HG03520 (cell line): Measurements from ENCODE around the gene STAP2.

ENCODE experiments used
- ATAC-seq: cut with Tn5 transposase; IDR thresholded peaks from one replicate; pipeline ENCODE4 v1.9.1; 2021; ENCODE audit warnings: mild to moderate bottlenecking, moderate library complexity; ENCODE audit not compliant: unreplicated experiment

STAP2 gene, protein sequence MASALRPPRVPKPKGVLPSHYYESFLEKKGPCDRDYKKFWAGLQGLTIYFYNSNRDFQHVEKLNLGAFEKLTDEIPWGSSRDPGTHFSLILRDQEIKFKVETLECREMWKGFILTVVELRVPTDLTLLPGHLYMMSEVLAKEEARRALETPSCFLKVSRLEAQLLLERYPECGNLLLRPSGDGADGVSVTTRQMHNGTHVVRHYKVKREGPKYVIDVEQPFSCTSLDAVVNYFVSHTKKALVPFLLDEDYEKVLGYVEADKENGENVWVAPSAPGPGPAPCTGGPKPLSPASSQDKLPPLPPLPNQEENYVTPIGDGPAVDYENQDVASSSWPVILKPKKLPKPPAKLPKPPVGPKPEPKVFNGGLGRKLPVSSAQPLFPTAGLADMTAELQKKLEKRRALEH

DNA sequence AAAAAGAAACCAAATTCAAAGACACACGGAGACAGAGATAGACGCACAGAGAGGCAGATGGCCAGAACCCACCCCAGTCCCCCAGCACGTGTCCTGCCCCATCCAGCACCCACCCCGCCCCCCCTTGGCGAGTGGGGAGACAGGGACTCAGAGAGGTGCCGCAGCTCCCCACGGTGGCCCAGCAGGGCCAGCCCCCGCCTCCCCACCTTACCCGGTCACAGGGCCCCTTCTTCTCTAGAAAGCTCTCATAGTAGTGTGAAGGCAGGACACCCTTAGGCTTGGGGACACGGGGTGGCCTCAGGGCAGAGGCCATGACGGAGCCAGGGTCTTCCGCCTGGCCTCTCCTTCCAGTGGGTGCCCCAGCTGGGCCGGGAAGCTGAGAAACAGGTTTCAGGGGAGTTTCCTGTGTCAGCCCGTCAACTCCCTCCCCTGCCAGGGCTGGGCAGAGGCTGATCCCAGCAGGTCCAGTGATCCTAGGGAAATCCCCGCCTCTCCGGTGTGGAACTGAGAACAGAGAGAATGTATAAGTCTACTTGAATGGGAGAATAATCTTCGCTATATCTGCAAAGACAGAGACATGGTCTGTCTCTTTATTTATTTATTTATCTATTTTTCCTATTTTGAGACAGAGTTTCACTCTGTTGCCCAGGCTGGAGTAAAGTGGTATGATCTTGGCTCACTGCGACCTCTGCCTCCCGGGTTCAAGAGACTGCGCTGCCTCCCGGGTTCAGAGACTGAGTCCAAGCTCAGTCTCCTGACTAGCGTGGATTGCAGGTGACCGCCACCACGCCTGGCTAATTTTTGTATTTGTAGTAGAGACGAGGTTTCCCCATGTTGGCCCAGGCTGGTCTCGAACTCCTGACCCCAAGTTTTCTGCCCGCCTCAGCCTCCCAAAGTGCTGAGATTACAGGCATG, at the start of gene STAP2:
TSS of gene STAP2 (minus strand) at position 387 of the 915 bp plus-strand sequence. CDS start at position 313, 74 bp downstream.
- no peak for ATAC-seq

DNA sequence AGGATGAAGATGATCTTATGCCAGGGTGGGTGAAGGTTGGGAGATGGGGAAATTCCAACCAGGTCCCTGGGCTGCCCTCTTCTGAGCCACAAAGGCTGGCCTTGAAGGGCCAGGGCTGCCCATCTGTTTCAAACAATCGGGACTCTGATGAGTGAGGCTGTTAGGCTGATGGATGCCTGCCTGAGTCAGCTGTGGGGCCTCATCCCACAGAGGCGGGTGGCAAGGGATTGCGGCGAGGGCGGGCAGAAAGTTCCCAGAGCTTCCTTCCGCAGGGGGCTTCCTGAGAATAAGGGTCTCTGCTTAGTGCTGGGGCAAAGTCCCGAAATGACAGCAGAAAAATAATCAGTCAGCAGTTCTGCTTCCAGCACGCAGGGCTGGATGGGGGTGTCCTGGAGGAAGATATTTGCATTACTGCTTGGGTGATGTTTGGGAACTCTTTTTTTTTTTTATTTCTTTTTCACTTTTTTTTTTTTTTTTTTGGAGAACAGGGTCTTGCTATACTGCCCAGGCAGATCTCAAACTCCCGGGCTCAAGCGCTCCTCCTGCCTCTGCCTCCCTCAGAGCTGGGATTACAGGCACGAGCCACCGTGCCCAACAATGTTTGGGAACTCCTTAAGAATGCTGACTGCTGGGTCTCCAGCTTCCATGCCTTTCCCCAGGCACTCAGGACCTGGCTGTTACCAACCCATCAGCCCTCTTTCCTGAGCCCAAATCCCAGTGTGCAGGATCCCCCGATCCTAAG, 47.6 kb upstream of the STAP2 start:
- no peak for ATAC-seq

DNA sequence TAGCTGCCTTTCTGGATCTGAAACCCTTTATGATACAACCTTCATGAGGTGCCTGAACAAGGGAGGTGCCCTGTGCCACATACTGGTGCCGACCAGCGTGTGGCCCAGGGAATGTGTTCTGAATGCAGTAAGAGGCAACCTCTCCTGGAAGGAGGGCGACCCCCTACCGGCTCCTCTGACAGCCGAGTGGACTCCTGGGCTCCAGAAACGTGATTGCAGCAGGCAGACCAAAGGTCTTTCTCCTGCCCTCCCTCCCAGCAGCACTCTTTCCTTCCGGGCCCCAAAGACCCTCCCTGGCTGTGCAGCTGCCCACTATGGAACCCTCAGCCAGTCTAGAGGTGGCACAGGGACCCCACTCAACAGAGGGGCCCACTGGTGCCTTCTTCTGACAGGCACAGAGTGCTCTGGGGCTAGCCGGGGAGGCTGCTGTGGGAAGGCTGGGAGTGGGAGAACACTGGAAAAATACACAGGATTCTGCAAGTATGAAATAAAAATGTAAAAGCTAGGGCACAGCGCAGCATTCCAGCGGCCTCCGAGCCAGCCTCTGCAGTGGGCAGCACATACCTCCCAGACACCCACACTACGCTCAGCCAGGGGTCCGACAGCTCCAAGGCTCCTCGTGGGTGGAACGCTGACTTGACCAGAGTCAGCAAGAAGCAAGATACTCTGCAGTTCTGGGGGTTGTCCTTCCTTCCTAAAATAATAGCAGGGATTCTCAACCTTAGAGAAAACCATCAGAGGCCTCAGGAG, 46.8 kb upstream of the STAP2 start:
- no peak for ATAC-seq

DNA sequence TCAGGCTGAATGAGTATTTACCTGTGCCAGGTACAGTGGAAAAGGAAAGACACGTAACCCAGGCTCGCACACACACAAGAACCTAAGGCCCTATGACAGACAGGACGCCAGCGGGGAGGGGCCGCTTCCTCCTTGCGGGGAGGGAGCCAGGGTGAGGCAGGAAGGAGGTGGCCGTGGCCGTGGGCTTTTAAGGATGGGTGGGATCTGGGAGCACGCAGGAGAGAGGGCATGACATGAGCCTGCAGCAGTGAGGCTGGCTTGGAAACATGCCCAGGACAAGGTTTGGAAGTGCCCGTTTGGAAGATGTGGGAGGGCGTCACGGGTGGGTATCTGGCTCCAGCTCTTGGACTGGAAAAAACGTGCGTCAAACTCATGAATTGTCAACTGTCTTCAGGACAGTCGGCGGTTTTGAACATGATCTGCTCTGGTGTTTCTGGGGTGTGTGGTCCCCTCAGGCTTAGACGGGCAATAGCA, 41.7 kb upstream of the STAP2 start:
- ATAC-seq = no peak

DNA sequence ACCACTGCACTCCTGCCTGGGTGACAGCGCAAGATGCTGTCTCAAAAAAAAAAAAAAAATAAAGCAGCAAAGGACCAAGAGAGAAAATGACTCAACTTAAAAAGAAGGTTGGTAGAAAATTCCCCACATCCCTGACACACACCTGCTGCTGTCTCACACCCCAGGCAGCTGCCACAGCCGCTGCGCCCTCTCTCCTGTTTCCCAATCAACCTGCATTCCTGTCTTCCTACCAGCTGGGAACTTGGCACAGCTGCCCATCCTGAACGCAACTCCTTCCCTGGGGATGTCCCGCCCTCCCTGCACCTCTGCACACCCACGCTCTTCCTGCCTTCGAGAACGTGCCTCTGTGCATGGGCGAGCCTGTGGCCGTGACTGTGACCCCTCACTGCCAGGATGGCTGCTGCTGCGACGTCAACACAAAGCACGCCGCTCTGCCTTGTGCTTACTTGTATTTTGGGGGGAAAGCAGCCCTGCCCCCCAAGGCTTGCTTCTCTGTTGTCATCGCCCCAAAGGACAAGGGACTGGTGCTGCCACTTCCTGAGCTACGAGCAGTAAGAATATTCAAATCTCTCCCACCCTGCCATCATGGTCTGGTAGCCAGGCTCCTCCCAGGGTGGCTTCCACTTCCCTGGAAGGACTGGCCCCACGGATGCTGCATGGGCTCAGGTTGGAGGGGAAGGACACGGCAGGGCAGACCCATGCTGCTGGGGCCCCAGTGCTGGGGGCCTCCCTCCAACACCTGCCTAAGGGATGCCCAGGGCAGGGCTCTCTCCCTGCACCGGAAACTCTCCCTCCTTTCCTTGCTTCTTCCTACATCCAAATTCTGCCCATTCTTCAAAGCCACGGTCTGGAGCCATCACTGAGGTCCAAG, 41.0 kb upstream of the STAP2 start:
- ATAC-seq = no peak

DNA sequence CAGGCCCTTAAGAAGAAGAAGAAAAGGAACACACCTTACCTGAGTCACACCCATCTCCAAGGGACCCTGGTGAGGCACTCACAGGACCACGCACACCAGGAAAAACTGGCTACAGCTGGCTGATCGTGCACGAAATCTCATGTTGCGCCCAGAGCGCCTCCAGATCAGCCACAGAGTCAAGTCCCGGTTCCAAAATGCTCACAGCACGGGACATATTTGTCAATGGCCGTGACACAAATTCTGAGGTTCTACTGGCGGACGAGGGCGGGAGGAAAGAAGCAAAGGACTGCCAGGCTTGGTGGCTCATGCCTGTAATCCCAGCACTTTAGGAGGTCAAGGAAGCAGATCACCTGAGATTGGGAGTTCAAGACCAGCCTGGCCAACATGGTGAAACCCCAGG, 40.3 kb upstream of the STAP2 start:
- no peak for ATAC-seq

DNA sequence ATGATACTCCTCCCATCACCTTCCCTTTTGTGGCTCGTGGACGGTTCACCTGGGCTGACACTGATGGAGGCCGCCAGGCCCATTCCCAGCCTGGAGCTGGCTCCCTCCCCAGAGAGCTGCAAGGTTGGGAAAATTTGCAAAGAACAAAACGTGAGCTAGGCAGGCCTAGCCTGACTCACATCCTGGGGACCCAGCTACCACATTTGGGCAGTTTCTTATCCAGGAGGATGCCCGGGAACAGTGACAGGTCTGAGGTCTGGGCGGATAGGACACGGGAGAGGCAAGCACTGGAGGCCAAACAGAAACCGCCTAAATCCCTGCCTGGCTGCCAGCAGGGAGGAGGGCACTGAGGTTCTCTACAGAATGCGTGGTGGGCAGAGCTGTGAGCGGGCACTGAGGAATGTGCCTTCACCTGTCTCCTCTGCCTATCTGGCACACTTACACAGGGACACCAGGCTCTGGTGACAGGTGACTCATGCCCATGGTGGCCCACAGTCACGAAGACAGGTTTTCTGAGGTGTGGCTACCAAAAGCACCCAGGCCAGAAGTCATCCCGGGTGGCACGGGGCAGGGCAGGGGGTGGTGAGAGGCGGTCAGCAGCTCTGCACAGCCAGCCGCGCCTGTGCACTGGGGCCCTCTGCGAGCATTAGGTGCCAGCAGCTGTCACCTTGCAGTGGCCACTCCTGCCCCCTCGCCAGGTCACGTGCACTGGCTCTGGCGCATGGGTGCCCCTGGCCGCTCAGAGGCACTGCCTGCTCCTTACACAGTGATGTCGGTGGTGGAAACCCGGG, 38.6 kb upstream of the STAP2 start:
- no peak for ATAC-seq

DNA sequence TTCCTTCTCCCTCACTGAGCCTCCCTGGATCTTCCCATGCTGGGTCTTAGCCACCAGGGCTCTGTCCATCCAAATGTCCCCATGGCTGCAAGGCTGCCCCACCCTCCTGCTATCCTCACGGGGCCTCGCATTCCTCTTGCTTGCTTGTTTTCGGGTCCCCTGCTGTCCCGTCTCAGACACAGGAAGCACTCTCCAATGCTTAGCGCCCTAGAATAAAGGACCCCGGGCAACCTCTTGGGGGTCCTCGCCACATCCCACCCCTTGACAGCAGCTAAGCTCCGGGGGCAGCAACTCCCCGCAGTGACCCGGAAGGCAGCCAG, 38.0 kb upstream of the STAP2 start:
- ATAC-seq = no peak

DNA sequence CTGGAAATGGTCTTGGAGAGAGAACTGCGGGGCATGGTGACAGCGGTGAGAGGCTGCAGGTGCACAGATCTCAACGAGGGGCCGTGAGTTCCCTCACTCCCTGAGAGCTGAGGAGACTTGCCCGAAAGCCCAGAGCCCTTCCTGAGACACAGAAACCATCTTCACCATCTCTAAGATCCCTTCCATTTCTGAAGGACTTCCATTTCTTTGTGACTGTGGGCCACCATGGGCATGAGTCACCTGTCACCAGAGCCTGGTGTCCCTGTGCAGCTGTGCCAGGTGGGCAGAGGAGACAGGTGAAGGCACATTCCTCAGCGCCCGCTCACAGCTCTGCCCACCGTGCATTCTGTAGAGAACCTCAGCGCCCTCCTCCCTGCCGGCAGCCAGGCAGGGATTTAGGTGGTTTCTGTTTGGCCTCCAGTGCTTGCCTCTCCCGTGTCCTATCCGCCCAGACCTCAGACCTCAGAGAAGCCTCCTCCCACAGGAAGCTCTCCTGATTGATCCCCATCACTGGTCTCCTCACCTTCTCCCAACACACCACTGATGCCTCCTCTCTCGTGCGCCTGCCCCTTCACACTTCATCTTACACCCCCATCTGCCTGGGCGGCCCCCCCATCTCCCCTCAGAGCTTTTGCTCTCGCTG, 37.5 kb upstream of the STAP2 start:
- no peak for ATAC-seq

DNA sequence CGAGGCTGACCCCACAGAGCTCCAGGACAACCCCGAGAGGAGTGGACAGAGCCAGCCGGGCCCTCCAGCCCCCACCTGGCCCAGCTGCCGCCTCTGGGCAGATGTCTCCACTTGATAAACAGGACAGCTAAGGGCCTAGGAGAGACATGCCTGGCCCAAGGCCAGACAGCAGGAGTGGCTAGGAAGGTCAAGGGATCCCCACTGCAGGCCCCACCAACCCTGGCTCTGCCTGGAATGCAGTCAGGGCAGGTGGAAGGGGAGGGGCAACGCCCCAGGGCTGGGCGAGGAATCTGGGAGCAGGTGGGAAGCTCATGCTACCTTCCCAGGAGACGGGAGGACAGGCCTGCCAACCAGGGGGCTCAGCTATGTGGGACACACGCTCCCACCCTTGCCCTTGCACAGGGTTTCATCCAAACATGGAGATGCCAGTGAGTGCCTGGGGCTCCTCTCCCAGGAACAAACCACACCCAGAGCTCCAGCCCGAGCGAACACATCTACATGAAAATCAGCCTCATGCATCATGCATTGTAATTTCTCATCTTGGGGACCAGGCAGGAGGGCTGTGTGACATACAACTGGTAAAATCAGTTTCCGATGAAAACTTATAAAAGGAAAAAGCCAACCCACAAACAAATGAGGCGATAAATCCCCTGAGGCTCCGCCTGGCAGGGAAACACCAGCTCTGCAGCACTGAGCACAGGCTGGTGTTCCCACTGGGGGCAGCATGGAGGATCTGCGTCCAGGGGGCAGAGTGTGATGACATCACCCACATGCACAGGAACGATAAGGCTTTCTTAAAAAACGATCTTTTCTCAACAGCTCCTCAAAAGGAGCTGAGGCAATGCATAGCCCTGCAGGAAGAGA, 36.8 kb upstream of the STAP2 start:
- ATAC-seq = no peak

DNA sequence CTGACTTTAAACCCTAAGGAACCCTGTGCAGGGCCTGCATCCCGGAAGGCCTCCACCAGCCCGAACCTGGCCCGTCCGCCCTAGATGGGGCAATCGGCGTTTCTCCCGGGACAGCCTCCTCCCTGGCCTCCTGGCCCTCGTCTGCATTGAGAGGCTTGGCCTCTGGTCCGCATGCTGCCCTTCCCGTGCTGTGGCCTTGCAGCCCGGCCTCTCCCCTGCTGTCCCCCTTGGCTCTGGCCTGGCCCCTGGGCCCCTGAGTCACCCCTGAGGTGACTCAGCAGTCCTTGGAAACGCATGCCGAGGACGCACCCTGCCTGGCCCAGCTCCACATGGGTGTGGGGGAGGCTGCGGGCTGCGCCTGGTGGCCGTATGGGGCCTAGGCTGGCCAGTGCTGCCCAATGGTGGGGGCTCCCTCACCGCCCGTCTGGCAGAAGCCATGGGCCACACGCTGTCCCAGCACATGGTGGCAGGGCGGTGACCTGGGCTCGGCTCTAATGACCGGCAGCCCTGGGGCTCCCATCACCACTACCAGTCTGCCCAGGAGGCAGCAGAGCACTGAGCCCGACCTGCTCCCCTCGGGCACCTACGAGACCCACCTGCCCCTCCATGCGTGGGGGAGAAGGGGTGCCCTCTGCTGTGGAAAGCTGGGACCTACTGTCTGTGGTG, 36.0 kb upstream of the STAP2 start:
- no peak for ATAC-seq

DNA sequence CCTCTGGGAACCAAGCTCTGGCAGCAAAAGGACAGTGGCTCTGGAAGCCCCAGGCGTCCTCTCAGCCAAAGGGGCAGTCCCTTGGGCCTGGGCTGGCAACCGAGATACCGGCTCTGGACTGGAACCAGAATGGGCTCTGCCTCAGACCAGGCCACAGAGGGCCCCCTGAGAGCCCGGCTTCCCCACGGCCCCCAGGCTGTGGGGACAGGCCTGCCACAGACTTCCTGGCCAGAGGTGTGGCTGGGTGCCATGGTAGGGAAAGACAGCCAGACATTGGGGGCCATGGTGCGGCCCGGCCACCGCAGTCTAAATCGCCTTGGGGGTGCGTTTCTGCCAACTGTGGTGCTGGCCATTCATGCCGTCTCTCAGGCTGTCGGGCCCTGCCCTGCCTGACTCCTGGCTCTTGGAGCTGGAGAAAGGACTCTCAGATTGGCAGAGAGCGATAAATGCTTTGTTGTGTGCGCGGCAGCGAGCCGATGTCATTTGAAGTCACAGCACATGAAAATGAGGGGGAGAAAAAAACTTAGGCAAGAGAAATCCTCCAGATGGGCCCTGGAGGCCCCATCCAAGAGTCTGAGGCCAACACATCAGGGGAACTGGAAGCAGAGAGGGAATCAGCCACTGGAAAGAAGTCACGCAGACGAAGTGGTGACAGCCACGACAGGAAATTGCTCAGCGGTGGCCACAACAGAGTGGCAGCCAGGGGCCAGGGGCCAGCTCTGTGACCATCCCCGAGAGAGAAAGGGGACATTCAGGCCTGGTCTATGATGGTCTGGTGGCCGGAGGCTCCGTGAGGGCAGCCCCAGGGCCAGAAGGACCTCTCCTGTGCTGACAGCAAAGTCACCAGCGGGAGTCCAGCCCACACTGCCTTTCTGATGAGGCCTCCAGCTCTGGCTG, 35.2 kb upstream of the STAP2 start:
- ATAC-seq = no peak

DNA sequence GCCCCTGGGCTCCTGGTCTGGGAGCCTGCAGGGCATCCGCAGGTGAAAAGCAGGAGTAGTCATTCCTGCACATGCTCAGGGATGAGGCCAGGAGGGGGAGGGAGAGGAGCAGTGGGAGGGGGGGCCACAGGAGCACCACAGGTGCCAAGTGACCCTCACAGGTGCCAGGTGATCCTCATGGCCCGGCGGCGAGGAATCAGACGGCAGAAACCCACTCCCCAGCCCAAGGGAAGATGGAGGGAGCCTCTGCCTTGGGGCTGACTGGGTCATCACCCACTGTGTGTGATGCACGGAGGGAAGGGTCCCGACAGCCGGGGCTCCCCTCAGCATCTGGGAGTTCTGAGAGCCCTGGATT, 34.4 kb upstream of the STAP2 start:
- no peak for ATAC-seq

DNA sequence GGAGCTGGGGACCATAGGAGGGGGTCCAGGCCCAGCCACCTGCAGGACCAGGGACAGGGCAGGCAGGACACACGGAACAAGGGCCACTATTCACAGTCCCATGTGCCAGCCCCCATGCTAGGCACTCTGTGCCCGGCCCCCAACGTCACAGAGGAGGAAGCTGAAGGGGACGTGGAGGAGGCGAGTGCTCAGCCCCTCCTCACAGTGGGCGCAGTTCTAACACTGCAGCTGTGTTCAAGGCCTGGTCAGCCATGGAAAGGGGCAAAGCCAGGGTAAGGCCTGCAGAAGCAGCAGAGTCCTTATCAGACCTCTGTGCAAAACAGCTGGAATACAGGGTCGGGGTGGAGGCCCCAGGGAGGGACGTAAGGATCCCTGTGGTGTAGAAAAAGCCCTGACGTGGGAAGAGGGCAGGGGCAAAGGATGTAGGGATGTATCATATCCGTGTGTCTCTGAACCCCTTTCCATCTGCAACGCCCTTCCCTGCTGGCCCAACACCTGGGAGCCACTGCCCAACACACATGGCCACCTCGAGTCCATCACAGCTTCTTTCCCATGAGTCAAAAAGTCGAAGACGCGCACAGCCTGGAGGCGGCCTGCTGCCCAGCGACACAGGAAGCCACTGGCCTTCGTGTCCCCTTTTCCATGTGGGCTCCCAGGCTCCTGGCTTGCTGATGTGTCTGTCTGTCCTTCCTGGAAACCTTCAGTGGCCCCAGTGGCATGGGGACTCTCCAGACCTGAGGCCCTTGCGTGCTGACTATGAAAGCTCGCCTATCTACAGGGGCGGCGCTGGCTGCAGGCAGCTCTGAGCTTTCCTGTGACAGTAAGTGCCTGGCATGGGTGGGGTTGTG, 33.8 kb upstream of the STAP2 start:
- ATAC-seq = no peak
